GDM1 (cell line): ENCODE results near the gene TATDN2.
A peak's percentile ranks its signal among the peaks of the same experiment; 100 is the strongest.
"Not testable (repeated sequence)": the region's sequence is repeated elsewhere in the genome, so short reads cannot be mapped to it uniquely, and the experiment has no call there.

Experiments used
- DNase-seq: peaks from one replicate; lab custom pipeline; 2025; lab: John Stamatoyannopoulos, UW

Gene TATDN2

GRCh38 chr3:10272476-10272875 lies 24.2 kb downstream of the TATDN2 start:
- DNase-seq: not testable (repeated sequence)

GRCh38 chr3:10272977-10273376 lies 24.7 kb downstream of the TATDN2 start:
- no peak for DNase-seq

- DNase-seq: no peak
Observed at GRCh38 chr3:10273702-10274305, 25.5 kb downstream of the TATDN2 start.

GRCh38 chr3:10274601-10275000 lies 26.3 kb downstream of the TATDN2 start:
- DNase-seq: no peak

- DNase-seq: no peak
Observed at GRCh38 chr3:10277115-10277625, 28.9 kb downstream of the TATDN2 start.

GRCh38 chr3:10278501-10278900 lies 30.2 kb downstream of the TATDN2 start:
- no peak for DNase-seq

- no peak for DNase-seq
Observed at GRCh38 chr3:10279384-10280176, 31.3 kb downstream of the TATDN2 start.

GRCh38 chr3:10280177-10280529 lies 31.9 kb downstream of the TATDN2 start:
- DNase-seq: no peak

- DNase-seq: no peak
Observed at GRCh38 chr3:10280571-10280970, 32.3 kb downstream of the TATDN2 start.

- DNase-seq: no peak
Observed at GRCh38 chr3:10281951-10282350, 33.7 kb downstream of the TATDN2 start.

- no peak for DNase-seq
Observed at GRCh38 chr3:10283638-10284037, 35.4 kb downstream of the TATDN2 start.

GRCh38 chr3:10284496-10284895 lies 36.2 kb downstream of the TATDN2 start:
- no peak for DNase-seq

GRCh38 chr3:10285272-10286132 lies 37.2 kb downstream of the TATDN2 start:
- no peak for DNase-seq

GRCh38 chr3:10286133-10286524 lies 37.9 kb downstream of the TATDN2 start:
- DNase-seq: no peak

- peak; percentile 6 for DNase-seq
Observed at GRCh38 chr3:10286596-10287295, 38.5 kb downstream of the TATDN2 start.

- no peak for DNase-seq
Observed at GRCh38 chr3:10287936-10288574, 39.8 kb downstream of the TATDN2 start.

- DNase-seq: no peak
Observed at GRCh38 chr3:10288575-10288960, 40.3 kb downstream of the TATDN2 start.

- DNase-seq: no peak
Observed at GRCh38 chr3:10289077-10289476, 40.8 kb downstream of the TATDN2 start.

- DNase-seq: no peak
Observed at GRCh38 chr3:10289787-10290355, 41.6 kb downstream of the TATDN2 start.

- no peak for DNase-seq
Observed at GRCh38 chr3:10290481-10291176, 42.4 kb downstream of the TATDN2 start.

- DNase-seq: peak; percentile 9
Observed at GRCh38 chr3:10291641-10292040, 43.4 kb downstream of the TATDN2 start.
